Endothelial cell of umbilical vein (primary cell): ENCODE data around the gene ZNF407. TPM values are rescaled to one million over a fixed set of nuclear protein-coding genes. Genes with fewer than 3 reads are reported as not detected.

Experiments used
- BruUV-seq: library from RNA; stranded (reverse); fragments of 400-500 nt; replicated peaks from 2 replicates; lab custom pipeline; 2021; lab: Mats Ljungman, UMichigan
- CTCF ChIA-PET: fragments of 300-600, 350-600 bp; sonication (Branson Sonifier 250); formaldehyde crosslinking; loops from one replicate; lab custom pipeline; 2021; ENCODE audit warnings: antibody characterized with exemption, inconsistent platforms; lab: Charles Lee
- POLR2A ChIA-PET: fragments of 300-600, 350-600 bp; sonication (Branson Sonifier 250); formaldehyde crosslinking; loops from one replicate; lab custom pipeline; 2021; ENCODE audit warnings: antibody characterized with exemption, inconsistent platforms; lab: Charles Lee
- DNase-seq: peaks from one replicate; pipeline ENCODE4 v3.0.0-alpha.2; 2011; ENCODE audit warnings: low read depth, low spot score
- FAIRE-seq: peaks from 2 replicates; lab custom pipeline; 2011; peaks lifted over from hg19 to GRCh38; lab: Jason Lieb, UNC
- H2AFZ ChIP-seq: 2 replicates; pipeline ENCODE4 v1.6.0; 2012; ENCODE audit warnings: low read depth, low read length, control low read depth, inconsistent platforms
- H3K27ac ChIP-seq: 2 replicates; pipeline ENCODE4 v1.5.1; 2011; ENCODE audit warnings: low read depth, mild to moderate bottlenecking, control low read depth, low read length, moderate library complexity; ENCODE audit not compliant: insufficient read depth
- H3K27me3 ChIP-seq, 2 experiments: 2 replicates each; pipeline versions ENCODE4 v1.6.0 to v1.6.1; 2011; ENCODE audit warnings: low read length in 2 of 2, mixed read lengths in 1 of 2; ENCODE audit not compliant: control insufficient read depth in 2 of 2, insufficient read depth in 2 of 2
- H3K36me3 ChIP-seq, 2 experiments: 2 replicates in 1 of 2; 3 replicates in 1 of 2; pipeline ENCODE4 v1.5.1; 2011; ENCODE audit warnings: low read length in 2 of 2, mild to moderate bottlenecking in 1 of 2, moderate library complexity in 1 of 2; ENCODE audit not compliant: control insufficient read depth in 2 of 2, insufficient read depth in 2 of 2; ENCODE audit errors: extremely low read depth in 1 of 2
- H3K4me1 ChIP-seq: 3 replicates; pipeline ENCODE4 v1.5.1; 2011; ENCODE audit warnings: mild to moderate bottlenecking, low read length; ENCODE audit not compliant: control insufficient read depth, insufficient read depth; ENCODE audit errors: extremely low read depth
- H3K4me2 ChIP-seq: 2 replicates; pipeline ENCODE4 v1.6.1; 2011; ENCODE audit warnings: low read length, control low read depth, mixed read lengths; ENCODE audit not compliant: insufficient read depth
- H3K4me3 ChIP-seq, 3 experiments: fragments of 200-600 bp in 1 of 3; sonication (generic), shearing (Covaris generic) in 1 of 3; replicated peaks in 1 of 3; 2 replicates each; pipeline ENCODE4 v1.5.1; 2011 to 2016; ENCODE audit warnings: control low read depth in 3 of 3, low read length in 3 of 3, mild to moderate bottlenecking in 2 of 3, inconsistent platforms in 1 of 3, low read depth in 1 of 3, moderate library complexity in 1 of 3; ENCODE audit not compliant: insufficient read depth in 1 of 3
- H3K79me2 ChIP-seq: 2 replicates; pipeline ENCODE4 v1.6.0; 2012; ENCODE audit warnings: low read length, inconsistent platforms; ENCODE audit not compliant: control insufficient read depth, insufficient read depth
- H3K9ac ChIP-seq: replicated peaks from 2 replicates; pipeline ENCODE3; 2011; ENCODE audit warnings: low read length, control low read depth; ENCODE audit not compliant: insufficient read depth; ENCODE audit errors: extremely low read depth
- H3K9me1 ChIP-seq: replicated peaks from 3 replicates; pipeline ENCODE4 v1.6.0; 2011; ENCODE audit warnings: mild to moderate bottlenecking, low read length; ENCODE audit not compliant: control insufficient read depth, insufficient read depth; ENCODE audit errors: extremely low read depth
- H3K9me3 ChIP-seq: replicated peaks from 2 replicates; pipeline ENCODE4 v1.5.1; 2012; ENCODE audit warnings: low read length, inconsistent platforms; ENCODE audit not compliant: control insufficient read depth, insufficient read depth
- H4K20me1 ChIP-seq: replicated peaks from 2 replicates; pipeline ENCODE3; 2011; ENCODE audit warnings: mild to moderate bottlenecking, low read length; ENCODE audit not compliant: control insufficient read depth, insufficient read depth; ENCODE audit errors: extremely low read depth
- EZH2 ChIP-seq: IDR thresholded peaks from 2 replicates; pipeline ENCODE4 v1.6.1; 2012; ENCODE audit warnings: borderline replicate concordance, low read depth, mild to moderate bottlenecking, moderate library complexity, low read length, inconsistent platforms; ENCODE audit not compliant: severe bottlenecking
- FOS ChIP-seq: IDR thresholded peaks from 2 replicates; pipeline ENCODE4 v1.6.1; 2011; ENCODE audit warnings: mild to moderate bottlenecking, low read length, moderate library complexity, borderline replicate concordance; ENCODE audit not compliant: insufficient read depth
- GATA2 ChIP-seq: IDR thresholded peaks from 2 replicates; pipeline ENCODE4 v1.7.0; 2011; ENCODE audit warnings: low read depth, mild to moderate bottlenecking, moderate library complexity, mixed read lengths, low read length; ENCODE audit not compliant: insufficient read length, insufficient read depth
- JUN ChIP-seq: IDR thresholded peaks from 2 replicates; pipeline ENCODE4 v1.6.1; 2011; ENCODE audit warnings: borderline replicate concordance, low read depth; ENCODE audit not compliant: insufficient read length, insufficient read depth
- MYC ChIP-seq: IDR thresholded peaks from one replicate; pipeline ENCODE4 v1.6.1; 2011; ENCODE audit warnings: mild to moderate bottlenecking, low read depth, low read length
- POLR2A ChIP-seq: IDR thresholded peaks from 2 replicates; pipeline ENCODE4 v1.6.1; 2012; ENCODE audit warnings: low read depth, mild to moderate bottlenecking, control low read depth, low read length
- POLR2AphosphoS5 ChIP-seq: IDR thresholded peaks from 2 replicates; pipeline ENCODE4 v1.6.1; 2012; ENCODE audit warnings: low read depth, mild to moderate bottlenecking, control low read depth, low read length, moderate library complexity; ENCODE audit not compliant: insufficient read depth
- dilution Hi-C: fragments of 300-500 bp; cut with MboI; formaldehyde crosslinking; loops from one replicate; pipeline ENCODE4 v1.15.0; 2019; ENCODE audit warnings: low sequenced_read_pairs; ENCODE audit not compliant: extremely low pct_ligation_motif_present
- intact Hi-C: fragments of 100-400 bp; cut with micrococcal nuclease; formaldehyde crosslinking; loops from one replicate; pipeline ENCODE4 v1.10.0; 2022
- polyA plus RNA-seq, 4 experiments: library from polyadenylated mRNA; depleted of rRNA in 3 of 4; stranded (reverse) in 3 of 4; unstranded in 1 of 4; fragments of >200 nt; gene quantifications; 2 replicates each; pipeline versions ENCODE4 v1.2.1 to v1.2.3, GENCODE V29; 2011 to 2012; ENCODE audit warnings: missing spikeins in 1 of 4
- total RNA-seq: library from RNA; stranded (reverse); gene quantifications from 2 replicates; pipeline ENCODE4 v1.2.3, GENCODE V29; 2021
- TF ChIP-seq, protein P1 (sequence below): IDR thresholded peaks from 2 replicates; pipeline ENCODE4 v1.6.1; 2011; ENCODE audit not compliant: insufficient read depth, insufficient read length
- TF ChIP-seq, protein P2 (sequence below), 2 donors: IDR thresholded peaks; 1 replicate in 1 of 2; 2 replicates in 1 of 2; pipeline ENCODE4 v1.5.1; 2011; ENCODE audit warnings: low read length in 2 of 2, mild to moderate bottlenecking in 2 of 2, moderate library complexity in 2 of 2, control low read depth in 1 of 2, inconsistent platforms in 1 of 2, low read depth in 1 of 2; ENCODE audit not compliant: insufficient read depth in 1 of 2; ENCODE audit errors: extremely low read depth in 1 of 2

ZNF407 gene
- total and polyA plus RNA-seq, 2 donors (not counting 3 experiments of a cell fraction or from before 2014, with no cell fraction given) = 3.8 to 20.1 TPM

DNA sequence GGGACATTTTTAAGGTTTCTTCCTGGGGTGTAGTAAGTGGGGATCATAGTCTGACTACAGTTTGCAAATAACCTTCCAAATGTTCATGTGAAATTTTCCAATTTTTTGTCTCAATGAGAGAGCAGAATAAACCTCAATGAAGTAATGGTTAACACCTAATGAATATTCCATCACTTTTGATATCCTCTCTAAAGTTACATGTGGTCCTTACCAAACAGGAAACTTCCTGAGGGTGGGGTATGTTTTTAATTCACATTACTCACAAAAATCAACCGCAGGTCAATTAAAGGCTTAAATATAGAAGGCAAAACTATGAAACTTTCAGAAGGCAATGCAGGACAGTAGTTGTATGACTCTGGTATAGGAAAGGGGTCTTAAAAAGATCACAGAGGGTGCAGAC lies 13.2 kb downstream of the ZNF407 start:
- H4K20me1 ChIP-seq = no peaks in the 10 kb centered on the region
- H2AFZ ChIP-seq = no peak overlapping the region
- H3K4me3 ChIP-seq = no peak overlapping the region
- peaks cover 26% of the 10 kb centered on the region for H3K79me2 ChIP-seq
- FAIRE-seq = no peak
- no peaks in the 10 kb centered on the region for H3K9me3 ChIP-seq
- no peaks in the 10 kb centered on the region for H3K9me1 ChIP-seq
- TF ChIP-seq MYC (no peak), POLR2AphosphoS5 (no peak), FOS (no peak), EZH2 (no peak), GATA2 (no peak), POLR2A (no peak), JUN (no peak)
- TF ChIP-seq, protein P1, sequence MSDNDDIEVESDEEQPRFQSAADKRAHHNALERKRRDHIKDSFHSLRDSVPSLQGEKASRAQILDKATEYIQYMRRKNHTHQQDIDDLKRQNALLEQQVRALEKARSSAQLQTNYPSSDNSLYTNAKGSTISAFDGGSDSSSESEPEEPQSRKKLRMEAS = no peak
- TF ChIP-seq, protein P2, sequence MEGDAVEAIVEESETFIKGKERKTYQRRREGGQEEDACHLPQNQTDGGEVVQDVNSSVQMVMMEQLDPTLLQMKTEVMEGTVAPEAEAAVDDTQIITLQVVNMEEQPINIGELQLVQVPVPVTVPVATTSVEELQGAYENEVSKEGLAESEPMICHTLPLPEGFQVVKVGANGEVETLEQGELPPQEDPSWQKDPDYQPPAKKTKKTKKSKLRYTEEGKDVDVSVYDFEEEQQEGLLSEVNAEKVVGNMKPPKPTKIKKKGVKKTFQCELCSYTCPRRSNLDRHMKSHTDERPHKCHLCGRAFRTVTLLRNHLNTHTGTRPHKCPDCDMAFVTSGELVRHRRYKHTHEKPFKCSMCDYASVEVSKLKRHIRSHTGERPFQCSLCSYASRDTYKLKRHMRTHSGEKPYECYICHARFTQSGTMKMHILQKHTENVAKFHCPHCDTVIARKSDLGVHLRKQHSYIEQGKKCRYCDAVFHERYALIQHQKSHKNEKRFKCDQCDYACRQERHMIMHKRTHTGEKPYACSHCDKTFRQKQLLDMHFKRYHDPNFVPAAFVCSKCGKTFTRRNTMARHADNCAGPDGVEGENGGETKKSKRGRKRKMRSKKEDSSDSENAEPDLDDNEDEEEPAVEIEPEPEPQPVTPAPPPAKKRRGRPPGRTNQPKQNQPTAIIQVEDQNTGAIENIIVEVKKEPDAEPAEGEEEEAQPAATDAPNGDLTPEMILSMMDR (IDR thresholded peaks at IDR 0.05; ENCODE audit: extremely low read depth in 1 of 2, insufficient read depth in 1 of 2, low read depth in 1 of 2, low read length in 2 of 2) = no peak
- H3K27me3 ChIP-seq = no peaks in the 10 kb centered on the region
- no peaks in the 10 kb centered on the region for H3K36me3 ChIP-seq
- no peak overlapping the region for H3K9ac ChIP-seq
- H3K4me2 ChIP-seq = no peak overlapping the region
- ChIA-PET POLR2A (no interaction called here), CTCF (no interaction called here)
- H3K27ac ChIP-seq = no peak overlapping the region
- intact Hi-C loops = no loop called here
- no TSS peak for BruUV-seq
- dilution Hi-C loops = no loop called here
- H3K4me1 ChIP-seq = no peaks in the 10 kb centered on the region
- DNase-seq = no peak
